Osteoblast (primary cell): ENCODE measurements around the gene CT47B1. TPM values are rescaled to one million over a fixed set of nuclear protein-coding genes. Genes with fewer than 3 reads are reported as not detected.

Experiments
- DNase-seq: peaks from one replicate; pipeline ENCODE4 v3.0.0; 2011; ENCODE audit warnings: low spot score, mixed read lengths; ENCODE audit not compliant: insufficient read length; ENCODE audit errors: missing footprints
- H2AFZ ChIP-seq: 2 replicates; pipeline ENCODE4 v1.6.0; 2011; ENCODE audit warnings: mild to moderate bottlenecking, low read length
- H3K27ac ChIP-seq: 2 replicates; pipeline ENCODE4 v1.5.1; 2011; ENCODE audit warnings: mild to moderate bottlenecking, low read depth, low read length, moderate library complexity
- H3K27me3 ChIP-seq: 2 replicates; pipeline ENCODE4 v1.6.0; 2012; ENCODE audit warnings: mild to moderate bottlenecking, control low read depth, inconsistent platforms, low read length, moderate library complexity; ENCODE audit not compliant: insufficient read depth
- H3K36me3 ChIP-seq: 2 replicates; pipeline ENCODE4 v1.5.1; 2011; ENCODE audit warnings: mild to moderate bottlenecking, low read length, control low read depth, moderate library complexity; ENCODE audit not compliant: insufficient read depth
- H3K4me1 ChIP-seq: 2 replicates; pipeline ENCODE4 v1.5.1; 2011; ENCODE audit warnings: mild to moderate bottlenecking, low read length, control low read depth, moderate library complexity; ENCODE audit not compliant: insufficient read depth
- H3K4me2 ChIP-seq: 2 replicates; pipeline ENCODE4 v1.6.0; 2011; ENCODE audit warnings: mild to moderate bottlenecking, low read length; ENCODE audit not compliant: insufficient read depth
- H3K4me3 ChIP-seq: fragments of 200-600 bp; sonication (generic); 3 replicates; pipeline ENCODE4 v1.5.1; 2012; ENCODE audit warnings: mild to moderate bottlenecking, low read length, inconsistent platforms; ENCODE audit not compliant: insufficient read depth
- H3K79me2 ChIP-seq: 2 replicates; pipeline ENCODE4 v1.6.0; 2012; ENCODE audit warnings: mild to moderate bottlenecking, low read length, control low read depth, inconsistent platforms; ENCODE audit not compliant: insufficient read depth
- H3K9me3 ChIP-seq: 2 replicates; pipeline ENCODE4 v1.5.1; 2011; ENCODE audit warnings: low read depth, low read length, control low read depth
- H4K20me1 ChIP-seq: 2 replicates; pipeline ENCODE4 v1.6.0; 2012; ENCODE audit warnings: mild to moderate bottlenecking, low read length, control low read depth; ENCODE audit not compliant: insufficient read depth
- CTCF ChIP-seq: IDR thresholded peaks from 2 replicates; pipeline ENCODE4 v1.5.1; 2011; ENCODE audit warnings: mild to moderate bottlenecking, low read depth, low read length, moderate library complexity; ENCODE audit errors: extremely low read depth
- small RNA-seq: library from RNA; depleted of rRNA; stranded (forward); fragments of <200 nt; gene quantifications from one replicate; pipeline ENCODE3, GENCODE V24; 2012
- total RNA-seq: library from RNA; depleted of rRNA; stranded (reverse); fragments of >200 nt; gene quantifications from 2 replicates; pipeline ENCODE4 v1.2.3, GENCODE V29; 2012

The CT47B1 gene
- total RNA-seq, 1 donor: not detected

- Histone ChIP-seq H3K9me3 (no peaks in the 10 kb centered on the region), H3K79me2 (no peaks in the 10 kb centered on the region), H3K4me2 (no peak overlapping the region), H3K4me3 (no peak overlapping the region), H3K27ac (no peak overlapping the region), H4K20me1 (no peaks in the 10 kb centered on the region), H3K27me3 (no peaks in the 10 kb centered on the region), H2AFZ (no peak overlapping the region), H3K36me3 (no peaks in the 10 kb centered on the region), H3K4me1 (no peaks in the 10 kb centered on the region)
- DNase-seq: no peak
- TF ChIP-seq CTCF: no peak
These were observed 52.1 kb downstream of the CT47B1 start for GRCh38 chrX:120823556-120823955.

Small RNAs within 50 kb of the gene (small RNA-seq; reads per million reads assigned to genes)
- gene AC008162.1: not detected

Other genes with a start within 250 kb of the CT47B1 start
- gene C1GALT1C1, start 245.8 kb downstream of the CT47B1 start, total RNA-seq: 33.6 and 36.9 TPM in 2 replicates
- gene CT47A11, start 61.3 kb upstream of the CT47B1 start, total RNA-seq: not detected in 2 replicates
- gene CT47A10, start 66.2 kb upstream of the CT47B1 start, total RNA-seq: not detected in 2 replicates
- gene CT47A9, start 71.0 kb upstream of the CT47B1 start, total RNA-seq: not detected in 2 replicates
- gene CT47A8, start 75.9 kb upstream of the CT47B1 start, total RNA-seq: not detected in 2 replicates
- not detected in 2 replicates for gene CT47A7, start 80.7 kb upstream of the CT47B1 start, total RNA-seq
- not detected in 2 replicates for gene CT47A6, start 85.6 kb upstream of the CT47B1 start, total RNA-seq
- gene CT47A5, start 90.5 kb upstream of the CT47B1 start, total RNA-seq: not detected in 2 replicates
- gene CT47A4, start 95.3 kb upstream of the CT47B1 start, total RNA-seq: not detected in 2 replicates
- gene CT47A3, start 100.2 kb upstream of the CT47B1 start, total RNA-seq: not detected in 2 replicates
- gene CT47A2, start 105.1 kb upstream of the CT47B1 start, total RNA-seq: not detected in 2 replicates
- gene CT47A1, start 109.9 kb upstream of the CT47B1 start, total RNA-seq: not detected in 2 replicates
- 1.2 and 1.8 TPM in 2 replicates for gene GLUD2, start 171.7 kb upstream of the CT47B1 start, total RNA-seq